IMR-90 (cell line): Measurements from ENCODE around the gene CPLX1. TPM values are rescaled to one million over a fixed set of nuclear protein-coding genes. Genes with fewer than 3 reads are reported as not detected.

Experiments
- ATAC-seq: fragments of 200-7000 bp; cut with Tn5 transposase; 2 replicates; pipeline ENCODE4 v1.9.1; 2020; ENCODE audit warnings: low read depth, mild to moderate bottlenecking, moderate library complexity
- BruUV-seq: library from RNA; stranded (reverse); fragments of 400-500 nt; replicated peaks from 2 replicates; lab custom pipeline; 2021; lab: Mats Ljungman, UMichigan
- CTCF ChIA-PET: fragments of 300-600 bp; formaldehyde crosslinking; extraction: SDS; loops from one replicate; lab custom pipeline; 2021; ENCODE audit warnings: antibody characterized with exemption; lab: Yijun Ruan, JAX
- POLR2A ChIA-PET: fragments of 300-600 bp; sonication (Branson Sonifier 250); formaldehyde crosslinking; loops from one replicate; lab custom pipeline; 2022; ENCODE audit warnings: antibody characterized with exemption; ENCODE audit not compliant: unreplicated experiment; lab: Charles Lee
- DNase-seq: peaks from one replicate; pipeline ENCODE4 v3.0.0; 2013
- H2AFZ ChIP-seq: replicated peaks from 2 replicates; pipeline ENCODE3; 2013; ENCODE audit warnings: low read length, mild to moderate bottlenecking; ENCODE audit not compliant: poor library complexity
- H2AK5ac ChIP-seq: 2 replicates; pipeline ENCODE4 v1.6.1; 2013; ENCODE audit warnings: low read depth, low read length, inconsistent platforms
- H2AK9ac ChIP-seq: replicated peaks from 2 replicates; pipeline ENCODE3; 2013; ENCODE audit warnings: mild to moderate bottlenecking, low read depth, low read length, moderate library complexity; ENCODE audit not compliant: poor library complexity
- H2BK120ac ChIP-seq: 2 replicates; pipeline ENCODE4 v1.6.1; 2013; ENCODE audit warnings: low read depth, low read length, inconsistent platforms
- H2BK15ac ChIP-seq: 3 replicates; pipeline ENCODE4 v1.6.1; 2013; ENCODE audit warnings: low read depth, low read length, inconsistent platforms
- H2BK20ac ChIP-seq: 2 replicates; pipeline ENCODE4 v1.6.1; 2013; ENCODE audit warnings: low read depth, mild to moderate bottlenecking, inconsistent platforms, low read length, moderate library complexity
- H2BK5ac ChIP-seq: 2 replicates; pipeline ENCODE4 v1.6.1; 2013; ENCODE audit warnings: mild to moderate bottlenecking, low read depth, low read length, inconsistent platforms; ENCODE audit not compliant: poor library complexity, severe bottlenecking
- H3K14ac ChIP-seq: replicated peaks from 2 replicates; pipeline ENCODE4 v1.6.1; 2013; ENCODE audit warnings: low read depth, low read length, inconsistent platforms
- H3K18ac ChIP-seq: 2 replicates; pipeline ENCODE4 v1.6.1; 2013; ENCODE audit warnings: low read depth, low read length, control low read depth
- H3K23ac ChIP-seq: 2 replicates; pipeline ENCODE4 v1.6.1; 2013; ENCODE audit warnings: low read depth, low read length, inconsistent platforms
- H3K27ac ChIP-seq: 2 replicates; pipeline ENCODE4 v1.5.1; 2013; ENCODE audit warnings: mild to moderate bottlenecking, control low read depth, low read length; ENCODE audit not compliant: insufficient read depth
- H3K27me3 ChIP-seq: 2 replicates; pipeline ENCODE4 v1.6.1; 2013; ENCODE audit warnings: low read length; ENCODE audit not compliant: control insufficient read depth, insufficient read depth
- H3K36me3 ChIP-seq: 2 replicates; pipeline ENCODE4 v1.6.1; 2013; ENCODE audit warnings: low read length, mixed read lengths; ENCODE audit not compliant: control insufficient read depth, insufficient read depth
- H3K4ac ChIP-seq: 2 replicates; pipeline ENCODE4 v1.6.1; 2013; ENCODE audit warnings: low read depth, low read length, inconsistent platforms
- H3K4me1 ChIP-seq: 2 replicates; pipeline ENCODE4 v1.6.1; 2013; ENCODE audit warnings: low read length, mixed read lengths; ENCODE audit not compliant: control insufficient read depth, insufficient read depth
- H3K4me2 ChIP-seq: 2 replicates; pipeline ENCODE4 v1.6.1; 2013; ENCODE audit warnings: low read depth, mild to moderate bottlenecking, control low read depth, low read length, moderate library complexity
- H3K4me3 ChIP-seq: 2 replicates; pipeline ENCODE4 v1.5.1; 2013; ENCODE audit warnings: low read depth, mild to moderate bottlenecking, control low read depth, low read length, moderate library complexity; ENCODE audit not compliant: insufficient read depth
- H3K56ac ChIP-seq: 2 replicates; pipeline ENCODE4 v1.6.1; 2013; ENCODE audit warnings: low read length, inconsistent platforms; ENCODE audit not compliant: insufficient read depth; ENCODE audit errors: extremely low read depth
- H3K79me1 ChIP-seq, 2 experiments: 2 replicates each; pipeline ENCODE4 v1.6.1; 2013; ENCODE audit warnings: low read length in 2 of 2, inconsistent platforms in 1 of 2, low read depth in 1 of 2
- H3K9ac ChIP-seq: 2 replicates; pipeline ENCODE4 v1.6.1; 2013; ENCODE audit warnings: low read depth, low read length, control low read depth
- H3K9me1 ChIP-seq: 2 replicates; pipeline ENCODE4 v1.6.1; 2013; ENCODE audit warnings: low read length, inconsistent platforms; ENCODE audit not compliant: insufficient read depth
- H3K9me3 ChIP-seq: 2 replicates; pipeline ENCODE4 v1.6.1; 2013; ENCODE audit warnings: low read length; ENCODE audit not compliant: control insufficient read depth, insufficient read depth
- H4K20me1 ChIP-seq: 2 replicates; pipeline ENCODE4 v1.6.1; 2013; ENCODE audit warnings: low read length, inconsistent platforms; ENCODE audit not compliant: insufficient read depth
- H4K5ac ChIP-seq: 2 replicates; pipeline ENCODE4 v1.6.1; 2013; ENCODE audit warnings: mild to moderate bottlenecking, low read depth, low read length, control low read depth
- H4K8ac ChIP-seq, 2 experiments: 2 replicates each; pipeline ENCODE4 v1.6.1; 2013; ENCODE audit warnings: low read depth in 2 of 2, low read length in 2 of 2, control low read depth in 1 of 2, inconsistent platforms in 1 of 2
- H4K91ac ChIP-seq: 2 replicates; pipeline ENCODE4 v1.6.1; 2013; ENCODE audit warnings: low read depth, low read length, inconsistent platforms; ENCODE audit not compliant: insufficient read depth
- BHLHE40 ChIP-seq: fragments of 150-350 bp; IDR thresholded peaks from 2 replicates; pipeline ENCODE4 v1.6.1; 2016; ENCODE audit warnings: mild to moderate bottlenecking, low read depth, low read length
- CEBPB ChIP-seq: IDR thresholded peaks from 2 replicates; pipeline ENCODE4 v1.6.1; 2012; ENCODE audit warnings: low read depth, low read length, improper control_type of control experiment
- ELK1 ChIP-seq: fragments of 150-350 bp; IDR thresholded peaks from 2 replicates; pipeline ENCODE4 v1.6.1; 2016; ENCODE audit warnings: low read depth, mild to moderate bottlenecking, low read length, moderate library complexity, borderline replicate concordance
- MAZ ChIP-seq: IDR thresholded peaks from 2 replicates; pipeline ENCODE4 v1.6.1; 2012; ENCODE audit warnings: low read depth, mild to moderate bottlenecking, low read length, improper control_type of control experiment, moderate library complexity, borderline replicate concordance
- MXI1 ChIP-seq: IDR thresholded peaks from 2 replicates; pipeline ENCODE4 v1.6.1; 2012; ENCODE audit warnings: low read depth, mild to moderate bottlenecking, low read length, moderate library complexity, borderline replicate concordance
- NFE2L2 ChIP-seq: fragments of 150-350 bp; IDR thresholded peaks from 2 replicates; pipeline ENCODE4 v1.6.1; 2016; ENCODE audit warnings: low read depth, mild to moderate bottlenecking, low read length
- RAD21 ChIP-seq: IDR thresholded peaks from 2 replicates; pipeline ENCODE4 v1.6.1; 2012; ENCODE audit warnings: low read length, improper control_type of control experiment
- RCOR1 ChIP-seq: IDR thresholded peaks from 2 replicates; pipeline ENCODE4 v1.6.1; 2012; ENCODE audit warnings: mild to moderate bottlenecking, low read length, improper control_type of control experiment; ENCODE audit not compliant: insufficient replicate concordance
- SMC3 ChIP-seq: fragments of 150-350 bp; IDR thresholded peaks from 2 replicates; pipeline ENCODE4 v1.6.1; 2016; ENCODE audit warnings: low read depth, mild to moderate bottlenecking, antibody characterized with exemption, low read length, moderate library complexity
- WGBS, 2 experiments: methylation state at CpG; one replicate each; pipeline versions ENCODE4 v1.1.5 to v1.1.7; 2013; ENCODE audit warnings: missing lambda C conversion rate in 2 of 2; ENCODE audit not compliant: insufficient read length in 1 of 2; ENCODE audit errors: extremely low coverage in 2 of 2; 5-methylcytosine and 5-hydroxymethylcytosine counted together
- dilution Hi-C: fragments of 300-500 bp; cut with HindIII; formaldehyde crosslinking; loops from one replicate; pipeline ENCODE4 v1.14.3; 2018; ENCODE audit warnings: low sequenced_read_pairs; ENCODE audit not compliant: unreplicated experiment
- in situ Hi-C: fragments of 300-500 bp; cut with MboI; formaldehyde crosslinking; loops from 3 replicates; pipeline ENCODE4 v1.14.3; 2019; ENCODE audit warnings: low sequenced_read_pairs, inconsistent platforms, mixed read lengths
- intact Hi-C: fragments of 100-400 bp; cut with micrococcal nuclease; formaldehyde crosslinking; loops from 2 replicates; pipeline ENCODE4 v1.10.0; 2022
- polyA plus RNA-seq, 3 experiments: library from polyadenylated mRNA; depleted of rRNA; stranded (reverse); fragments of >200 nt; gene quantifications; 2 replicates each; pipeline ENCODE4 v1.2.3, GENCODE V29; 2012; ENCODE audit warnings: low replicate concordance in 1 of 3
- total RNA-seq: library from RNA; depleted of rRNA; stranded (reverse); fragments of >200 nt; gene quantifications from 2 replicates; pipeline ENCODE4 v1.2.3, GENCODE V29; 2012

Gene CPLX1
- total and polyA plus RNA-seq, 2 of the 4 experiments (the other 2 are of a cell fraction), result 0.05 TPM; not detected in 1

DNA sequence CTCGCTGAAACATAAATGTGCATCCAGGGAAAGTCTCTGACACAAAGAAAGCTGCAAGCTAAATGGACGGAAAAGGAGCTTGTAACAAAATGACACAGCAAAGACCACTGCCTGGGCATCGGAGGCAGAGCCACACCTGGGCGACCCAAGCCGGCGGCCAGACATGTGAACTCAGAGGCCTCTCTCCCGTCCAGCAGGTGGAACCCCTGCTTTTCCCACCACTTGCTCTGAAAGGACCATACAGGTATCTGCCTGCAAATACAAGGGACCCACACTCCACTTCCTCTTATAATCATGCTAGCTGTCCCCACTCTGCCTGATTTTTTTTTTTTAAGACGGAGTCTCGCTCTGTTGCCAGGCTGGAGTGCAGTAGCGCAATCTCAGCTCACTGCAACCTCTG is 12.0 kb downstream of the CPLX1 start:
- DNase-seq (no peak), ATAC-seq (no peak)
- intact Hi-C loops (no loop called here), in situ Hi-C loops (no loop called here), dilution Hi-C loops (no loop called here)
- no peak overlapping the region for H2BK15ac ChIP-seq
- BruUV-seq, result no TSS peak
- no peaks in the 10 kb centered on the region for H3K4me1 ChIP-seq
- no peak overlapping the region for H4K5ac ChIP-seq
- H3K14ac ChIP-seq, result no peak overlapping the region
- H3K9ac ChIP-seq, result no peak overlapping the region
- peaks cover 51% of the 10 kb centered on the region for H3K27me3 ChIP-seq
- no peak overlapping the region for H2AK9ac ChIP-seq
- ChIA-PET POLR2A (no interaction called here), CTCF (no interaction called here)
- H2AFZ ChIP-seq, result no peak overlapping the region
- H2BK5ac ChIP-seq, result no peak overlapping the region
- 47% methylated on average over 6 of the region's 10 CpGs; no CpG with 5 or more reads in 1 of the 2 experiments for WGBS, 2 experiments
- no peaks in the 10 kb centered on the region for H4K20me1 ChIP-seq
- H3K4me3 ChIP-seq, result no peak overlapping the region
- H3K36me3 ChIP-seq, result no peaks in the 10 kb centered on the region
- no peaks in the 10 kb centered on the region for H3K9me1 ChIP-seq
- no peak overlapping the region for H3K23ac ChIP-seq
- no peak overlapping the region for H3K18ac ChIP-seq
- no peak overlapping the region for H3K56ac ChIP-seq
- no peaks in the 10 kb centered on the region for H3K79me1 ChIP-seq
- no peak for TF ChIP-seq SMC3
- no peak for TF ChIP-seq MXI1
- TF ChIP-seq BHLHE40, result no peak
- TF ChIP-seq MAZ, result no peak
- TF ChIP-seq RCOR1, result no peak
- no peak for TF ChIP-seq CEBPB
- TF ChIP-seq ELK1, result no peak
- TF ChIP-seq RAD21, result no peak
- no peak for TF ChIP-seq NFE2L2
- no peak overlapping the region for H3K27ac ChIP-seq
- no peak overlapping the region for H3K4ac ChIP-seq
- no peak overlapping the region for H2BK120ac ChIP-seq
- no peak overlapping the region for H3K4me2 ChIP-seq
- no peak overlapping the region for H2AK5ac ChIP-seq
- no peak overlapping the region for H4K91ac ChIP-seq
- no peak overlapping the region for H2BK20ac ChIP-seq
- H4K8ac ChIP-seq, result no peak overlapping the region
- H3K9me3 ChIP-seq, result no peaks in the 10 kb centered on the region
